HepG2 (cell line): ENCODE measurements around the gene FBXW8. TPM values are rescaled to one million over a fixed set of nuclear protein-coding genes. Genes with fewer than 3 reads are reported as not detected.
A peak's percentile ranks its signal among the peaks of the same experiment; 100 is the strongest.

Source experiments
- ATAC-seq: fragments of 200-7000 bp; cut with Tn5 transposase; 3 replicates; pipeline ENCODE4 v1.9.1; 2020; ENCODE audit warnings: mild to moderate bottlenecking, moderate library complexity
- BruUV-seq: library from RNA; stranded (reverse); fragments of 400-500 nt; replicated peaks from 2 replicates; lab custom pipeline; 2021; lab: Mats Ljungman, UMichigan
- CTCF ChIA-PET: fragments of 300-600 bp; formaldehyde crosslinking; extraction: SDS; loops from one replicate; lab custom pipeline; 2021; ENCODE audit warnings: low total read pairs, inconsistent platforms, low intra/inter-chr PET ratio; lab: Yijun Ruan, JAX
- POLR2A ChIA-PET: fragments of 350-600 bp; sonication (Branson Sonifier 250); formaldehyde crosslinking; loops from one replicate; lab custom pipeline; 2020; ENCODE audit warnings: antibody characterized with exemption, inconsistent platforms; lab: Yijun Ruan, JAX
- DNase-seq: peaks from one replicate; pipeline ENCODE4 v3.0.0-alpha.2; 2015; ENCODE audit warnings: low spot score
- FAIRE-seq: peaks from 3 replicates; lab custom pipeline; 2011; peaks lifted over from hg19 to GRCh38; lab: Jason Lieb, UNC
- H2AFZ ChIP-seq: one replicate; pipeline ENCODE4 v1.6.1; 2011; ENCODE audit warnings: low read length, inconsistent platforms
- H3K27ac ChIP-seq: fragments of 300-600 bp; 3 replicates; pipeline ENCODE4 v1.8.0; 2011; ENCODE audit warnings: mixed run types, mild to moderate bottlenecking, mixed read lengths, low read length, inconsistent platforms; ENCODE audit not compliant: insufficient read depth; ENCODE audit errors: extremely low read length
- H3K27me3 ChIP-seq, 2 experiments: fragments of 200-600 bp in 1 of 2; 2 replicates in 1 of 2; 3 replicates in 1 of 2; pipeline versions ENCODE4 v1.6.0 to v1.8.0; 2011; ENCODE audit warnings: low read length in 2 of 2, mild to moderate bottlenecking in 2 of 2, moderate library complexity in 2 of 2, inconsistent platforms in 1 of 2; ENCODE audit not compliant: insufficient read depth in 2 of 2, control insufficient read depth in 1 of 2
- H3K36me3 ChIP-seq, 2 experiments: fragments of 200-600 bp in 1 of 2; replicated peaks in 1 of 2; 2 replicates in 1 of 2; 3 replicates in 1 of 2; pipeline versions ENCODE4 v1.5.1 to v1.8.0; 2011; ENCODE audit warnings: low read length in 2 of 2, inconsistent platforms in 1 of 2; ENCODE audit not compliant: insufficient read depth in 2 of 2, control insufficient read depth in 1 of 2
- H3K4me1 ChIP-seq: 2 replicates; pipeline ENCODE4 v1.5.1; 2012; ENCODE audit warnings: low read length, inconsistent platforms; ENCODE audit not compliant: insufficient read depth
- H3K4me2 ChIP-seq: 2 replicates; pipeline ENCODE4 v1.6.0; 2011; ENCODE audit warnings: low read depth, low read length, inconsistent platforms
- H3K4me3 ChIP-seq, 3 experiments: fragments of 200-600 bp in 1 of 3; sonication (generic), shearing (Covaris generic) in 1 of 3; replicated peaks in 1 of 3; 2 replicates each; pipeline ENCODE4 v1.5.1; 2011 to 2016; ENCODE audit warnings: low read length in 3 of 3, inconsistent platforms in 2 of 3, low read depth in 2 of 3, mild to moderate bottlenecking in 2 of 3, control low read depth in 1 of 3, mixed read lengths in 1 of 3; ENCODE audit not compliant: insufficient read depth in 1 of 3
- H3K79me2 ChIP-seq: one replicate; pipeline ENCODE4 v1.6.1; 2011; ENCODE audit warnings: low read length, inconsistent platforms; ENCODE audit not compliant: insufficient read depth
- H3K9ac ChIP-seq: 2 replicates; pipeline ENCODE4 v1.6.0; 2011; ENCODE audit warnings: mild to moderate bottlenecking, low read depth, low read length, inconsistent platforms; ENCODE audit not compliant: insufficient read depth
- H3K9me3 ChIP-seq: 2 replicates; pipeline ENCODE4 v1.5.1; 2012; ENCODE audit warnings: mild to moderate bottlenecking, low read length
- H4K20me1 ChIP-seq: 2 replicates; pipeline ENCODE4 v1.6.0; 2011; ENCODE audit warnings: inconsistent platforms, mild to moderate bottlenecking, low read length, moderate library complexity; ENCODE audit not compliant: insufficient read depth
- ATF6 ChIP-seq: sonication (generic); formaldehyde crosslinking; conservative IDR thresholded peaks from 2 replicates; pipeline ENCODE4 v1.4.0; 2020; ENCODE audit warnings: missing genetic modification reagents
- DNMT3B ChIP-seq: conservative IDR thresholded peaks from 2 replicates; pipeline ENCODE4 v1.6.1; 2016; ENCODE audit warnings: missing biosample characterization, control low read depth
- ETV6 ChIP-seq: sonication (generic); formaldehyde crosslinking; conservative IDR thresholded peaks from 2 replicates; pipeline ENCODE4 v1.4.0; 2020; ENCODE audit warnings: missing genetic modification reagents
- GRHL1 ChIP-seq: sonication (generic); formaldehyde crosslinking; conservative IDR thresholded peaks from 2 replicates; pipeline ENCODE4 v1.8.0; 2022; ENCODE audit warnings: missing genetic modification reagents
- GZF1 ChIP-seq: sonication (generic); formaldehyde crosslinking; IDR thresholded peaks from 2 replicates; pipeline ENCODE4 v1.5.1; 2020; ENCODE audit warnings: mild to moderate bottlenecking, missing genetic modification reagents
- HMGA1 ChIP-seq: sonication (generic); formaldehyde crosslinking; conservative IDR thresholded peaks from 2 replicates; pipeline ENCODE4 v1.4.0; 2020; ENCODE audit warnings: missing genetic modification reagents
- HNF4G ChIP-seq, 2 experiments: sonication (generic) in 1 of 2; formaldehyde crosslinking in 1 of 2; IDR thresholded peaks; 2 replicates each; pipeline versions ENCODE4 v1.4.0 to v1.6.1; 2011 to 2020; ENCODE audit warnings: borderline replicate concordance in 2 of 2, low read depth in 2 of 2, mild to moderate bottlenecking in 2 of 2, low read length in 1 of 2, missing genetic modification reagents in 1 of 2, moderate library complexity in 1 of 2
- RBFOX2 ChIP-seq: fragments of 200-400 bp; formaldehyde crosslinking; IDR thresholded peaks from 2 replicates; pipeline ENCODE4 v1.6.1; 2017; ENCODE audit warnings: low read depth, mild to moderate bottlenecking, low read length
- SCMH1 ChIP-seq: sonication (generic); formaldehyde crosslinking; IDR thresholded peaks from 2 replicates; pipeline ENCODE4 v1.9.0; 2021; ENCODE audit warnings: missing genetic modification reagents, mild to moderate bottlenecking, borderline replicate concordance
- TBL1XR1 ChIP-seq: fragments of 150-350 bp; IDR thresholded peaks from 2 replicates; pipeline ENCODE4 v1.6.1; 2014; ENCODE audit warnings: borderline replicate concordance, low read length; ENCODE audit not compliant: partially characterized antibody
- ZNF121 ChIP-seq: sonication (generic); formaldehyde crosslinking; IDR thresholded peaks from 2 replicates; pipeline ENCODE4 v1.5.0; 2020; ENCODE audit warnings: mild to moderate bottlenecking, missing genetic modification reagents
- ZNF136 ChIP-seq: sonication (generic); formaldehyde crosslinking; IDR thresholded peaks from 2 replicates; pipeline ENCODE4 v1.8.1; 2022; ENCODE audit warnings: low read depth, mild to moderate bottlenecking, moderate library complexity, missing genetic modification reagents
- ZNF225 ChIP-seq: sonication (generic); formaldehyde crosslinking; IDR thresholded peaks from 2 replicates; pipeline ENCODE4 v1.4.0; 2020; ENCODE audit warnings: mild to moderate bottlenecking, missing genetic modification reagents
- ZNF451 ChIP-seq: sonication (generic); formaldehyde crosslinking; IDR thresholded peaks from 2 replicates; pipeline ENCODE4 v1.5.0; 2020; ENCODE audit warnings: mild to moderate bottlenecking, missing genetic modification reagents
- ZNF558 ChIP-seq: sonication (generic); formaldehyde crosslinking; IDR thresholded peaks from 2 replicates; pipeline ENCODE4 v1.9.0; 2022; ENCODE audit warnings: mild to moderate bottlenecking, missing genetic modification reagents, borderline replicate concordance
- WGBS: methylation state at CpG from one replicate; pipeline ENCODE4 v1.1.6; 2017; ENCODE audit warnings: low lambda C conversion rate; 5-methylcytosine and 5-hydroxymethylcytosine counted together
- in situ Hi-C: cut with HindIII; loops from 2 replicates; pipeline ENCODE4 v1.10.0; 2017; ENCODE audit warnings: low pct_unique_long_range_greater_than_20kb; ENCODE audit not compliant: extremely low pct_ligation_motif_present
- intact Hi-C: fragments of 100-400 bp; cut with micrococcal nuclease; formaldehyde crosslinking; loops from one replicate; pipeline ENCODE4 v1.10.0; 2022; ENCODE audit not compliant: unreplicated experiment
- polyA plus RNA-seq, 8 experiments: library from polyadenylated mRNA; depleted of rRNA in 3 of 8; stranded (reverse) in 7 of 8; unstranded in 1 of 8; fragments of >200 nt; fragmentation: Illumina TruSeq in 4 of 8; extraction: Trizol in 4 of 8; gene quantifications; 2 replicates each; pipeline versions ENCODE4 v1.2.1 to v1.2.3, GENCODE V29; 2011 to 2016; ENCODE audit warnings: low read depth in 4 of 8, missing spikeins in 1 of 8, mixed read lengths in 1 of 8; ENCODE audit not compliant: insufficient read depth in 1 of 8
- total RNA-seq, 5 experiments: library from RNA; depleted of rRNA; stranded (reverse); fragments of >200 nt; fragmentation: Illumina TruSeq; extraction: Trizol; gene quantifications; 2 replicates each; pipeline ENCODE4 v1.2.3, GENCODE V29; 2016; ENCODE audit warnings: low read depth in 1 of 5

The FBXW8 gene
- total and polyA plus RNA-seq, 2 of the 13 experiments (the other 11 are each of a cell fraction or from before 2014, with no cell fraction given) = 5.1 to 5.9 TPM

GRCh38 chr12:117072736-117073490 lies 162.2 kb downstream of the FBXW8 start:
- POLR2A ChIA-PET = no interaction called here
- FAIRE-seq = no peak
- CTCF ChIA-PET = no interaction called here
- Histone ChIP-seq H3K36me3 (peaks cover 33 to 83% of the 10 kb centered on the region in 2 experiments), H3K27me3 (no peaks in the 10 kb centered on the region), H3K4me1 (peaks cover 15% of the 10 kb centered on the region), H3K4me2 (no peak overlapping the region), H3K9ac (no peak overlapping the region), H3K4me3 (no peak overlapping the region), H3K9me3 (no peaks in the 10 kb centered on the region), H3K79me2 (peaks cover 24% of the 10 kb centered on the region), H2AFZ (no peak overlapping the region), H4K20me1 (peaks cover 11% of the 10 kb centered on the region), H3K27ac (no peak overlapping the region)
- intact Hi-C loops = no loop called here
- no peak for ATAC-seq
- WGBS = 97% methylated on average over 10 of the region's 10 CpGs
- DNase-seq = no peak
- BruUV-seq = TSS peak; percentile 40
- TF ChIP-seq SCMH1 (no peak), ZNF121 (peak; percentile 54; the same call in 1 of the 2 replicates)
- in situ Hi-C loops = no loop called here

GRCh38 chr12:117073611-117074010 lies 162.9 kb downstream of the FBXW8 start:
- Histone ChIP-seq H3K4me3 (no peak overlapping the region), H3K9me3 (no peaks in the 10 kb centered on the region), H3K79me2 (peaks cover 30% of the 10 kb centered on the region), H3K4me1 (peaks cover 15% of the 10 kb centered on the region), H3K36me3 (peaks cover 30 to 80% of the 10 kb centered on the region in 2 experiments), H3K27me3 (no peaks in the 10 kb centered on the region), H3K9ac (no peak overlapping the region), H3K27ac (no peak overlapping the region), H4K20me1 (peaks cover 16% of the 10 kb centered on the region), H2AFZ (no peak overlapping the region), H3K4me2 (no peak overlapping the region)
- in situ Hi-C loops (no loop called here), intact Hi-C loops (no loop called here)
- no peak for FAIRE-seq
- ChIA-PET CTCF (no interaction called here), POLR2A (no interaction called here)
- 97% methylated on average over 5 of the region's 5 CpGs for WGBS
- no TSS peak for BruUV-seq
- no peak for ATAC-seq
- no peak for DNase-seq
- TF ChIP-seq ZNF136 (CRISPR knock-in tag) (no peak), ATF6 (CRISPR knock-in tag) (no peak), ZNF451 (CRISPR knock-in tag) (no peak), HMGA1 (no peak), ZNF558 (CRISPR knock-in tag) (no peak), ETV6 (CRISPR knock-in tag) (no peak), TBL1XR1 (no peak), HNF4G (IDR thresholded peaks at IDR 0.05; ENCODE audit: borderline replicate concordance, low read depth, low read length) (no peak), HNF4G (CRISPR knock-in tag; IDR thresholded peaks at IDR 0.05; ENCODE audit: borderline replicate concordance, low read depth) (no peak), DNMT3B (no peak), GZF1 (CRISPR knock-in tag) (no peak), GRHL1 (CRISPR knock-in tag) (no peak), RBFOX2 (no peak), ZNF225 (no peak)
